ENCODE results near the gene AJAP1. TPM values are rescaled to one million over a fixed set of nuclear protein-coding genes. Genes with fewer than 3 reads are reported as not detected.

AJAP1 gene
- polyA plus RNA-seq, 1 of the 3 experiments (the other 2 are of a cell fraction), result not detected

DNA sequence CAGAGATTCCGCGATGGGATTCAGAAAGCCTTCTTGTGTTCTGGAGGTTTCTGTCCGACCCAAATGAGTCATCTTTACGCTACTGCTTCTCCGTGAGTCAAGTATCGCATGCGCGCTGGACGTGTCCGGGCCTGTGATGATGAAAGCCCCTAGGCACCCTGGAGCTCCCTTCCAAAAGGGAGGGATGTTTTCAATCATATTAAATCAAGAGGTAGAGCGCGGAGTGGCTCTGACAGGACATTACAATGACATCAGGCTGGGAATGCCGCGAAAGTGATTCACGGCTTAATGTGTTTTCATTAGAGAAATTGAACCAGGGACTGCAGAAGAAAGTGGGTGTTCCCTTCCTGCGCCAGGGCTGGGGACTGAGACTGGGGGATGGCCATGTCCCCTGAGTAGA lies 48.5 kb downstream of the AJAP1 start:
- ChIA-PET CTCF (interaction anchor here (2.1 kb wide), 1 partner anchor 47 kb away, joined by 9 read pairs; no protein-coding TSS in a partner anchor), POLR2A (no interaction called here)
- Histone ChIP-seq H3K9me3 (no peaks in the 10 kb centered on the region), H2AFZ (ENCODE audit: low read depth) (no peak overlapping the region), H3K36me3 (replicated peaks in 1 of 2; ENCODE audit: control insufficient read depth in 1 of 2, insufficient read depth in 2 of 2, low read length in 1 of 2) (no peaks in the 10 kb centered on the region), H3K4me2 (no peak overlapping the region), H3K27ac (ENCODE audit: low read depth in 2 of 2, low read length in 1 of 2) (no peak overlapping the region), H3K27me3 (ENCODE audit: insufficient read depth) (no peaks in the 10 kb centered on the region), H4K20me1 (ENCODE audit: insufficient read depth) (no peaks in the 10 kb centered on the region), H3F3A (replicated peaks; ENCODE audit: insufficient read depth) (no peaks in the 10 kb centered on the region), H3K4me1 (ENCODE audit: control insufficient read depth in 1 of 2, insufficient read depth in 2 of 2, low read depth in 1 of 2, low read length in 1 of 2) (peaks cover 0 to 9% of the 10 kb centered on the region in 2 experiments; a peak in 1 of 4 replicates), H3K9ac (no peak overlapping the region), H3K79me2 (ENCODE audit: insufficient read depth) (no peaks in the 10 kb centered on the region), H3K4me3 (ENCODE audit: low read depth in 2 of 2, low read length in 1 of 2) (no peak overlapping the region), H3K9me2 (no peaks in the 10 kb centered on the region)
- WGBS (ENCODE audit: low lambda C conversion rate), result 13% methylated on average over 16 of the region's 16 CpGs
- TF ChIP-seq RXRA (IDR thresholded peaks at IDR 0.05; ENCODE audit: borderline replicate concordance, low read depth), result no peak
- TF ChIP-seq MXI1 (IDR thresholded peaks at IDR 0.05; ENCODE audit: low read depth, low read length), result no peak
- TF ChIP-seq, protein P1, sequence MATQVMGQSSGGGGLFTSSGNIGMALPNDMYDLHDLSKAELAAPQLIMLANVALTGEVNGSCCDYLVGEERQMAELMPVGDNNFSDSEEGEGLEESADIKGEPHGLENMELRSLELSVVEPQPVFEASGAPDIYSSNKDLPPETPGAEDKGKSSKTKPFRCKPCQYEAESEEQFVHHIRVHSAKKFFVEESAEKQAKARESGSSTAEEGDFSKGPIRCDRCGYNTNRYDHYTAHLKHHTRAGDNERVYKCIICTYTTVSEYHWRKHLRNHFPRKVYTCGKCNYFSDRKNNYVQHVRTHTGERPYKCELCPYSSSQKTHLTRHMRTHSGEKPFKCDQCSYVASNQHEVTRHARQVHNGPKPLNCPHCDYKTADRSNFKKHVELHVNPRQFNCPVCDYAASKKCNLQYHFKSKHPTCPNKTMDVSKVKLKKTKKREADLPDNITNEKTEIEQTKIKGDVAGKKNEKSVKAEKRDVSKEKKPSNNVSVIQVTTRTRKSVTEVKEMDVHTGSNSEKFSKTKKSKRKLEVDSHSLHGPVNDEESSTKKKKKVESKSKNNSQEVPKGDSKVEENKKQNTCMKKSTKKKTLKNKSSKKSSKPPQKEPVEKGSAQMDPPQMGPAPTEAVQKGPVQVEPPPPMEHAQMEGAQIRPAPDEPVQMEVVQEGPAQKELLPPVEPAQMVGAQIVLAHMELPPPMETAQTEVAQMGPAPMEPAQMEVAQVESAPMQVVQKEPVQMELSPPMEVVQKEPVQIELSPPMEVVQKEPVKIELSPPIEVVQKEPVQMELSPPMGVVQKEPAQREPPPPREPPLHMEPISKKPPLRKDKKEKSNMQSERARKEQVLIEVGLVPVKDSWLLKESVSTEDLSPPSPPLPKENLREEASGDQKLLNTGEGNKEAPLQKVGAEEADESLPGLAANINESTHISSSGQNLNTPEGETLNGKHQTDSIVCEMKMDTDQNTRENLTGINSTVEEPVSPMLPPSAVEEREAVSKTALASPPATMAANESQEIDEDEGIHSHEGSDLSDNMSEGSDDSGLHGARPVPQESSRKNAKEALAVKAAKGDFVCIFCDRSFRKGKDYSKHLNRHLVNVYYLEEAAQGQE (IDR thresholded peaks at IDR 0.05; ENCODE audit: low read depth, low read length), result no peak
- TF ChIP-seq, protein P2, sequence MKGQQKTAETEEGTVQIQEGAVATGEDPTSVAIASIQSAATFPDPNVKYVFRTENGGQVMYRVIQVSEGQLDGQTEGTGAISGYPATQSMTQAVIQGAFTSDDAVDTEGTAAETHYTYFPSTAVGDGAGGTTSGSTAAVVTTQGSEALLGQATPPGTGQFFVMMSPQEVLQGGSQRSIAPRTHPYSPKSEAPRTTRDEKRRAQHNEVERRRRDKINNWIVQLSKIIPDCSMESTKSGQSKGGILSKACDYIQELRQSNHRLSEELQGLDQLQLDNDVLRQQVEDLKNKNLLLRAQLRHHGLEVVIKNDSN (IDR thresholded peaks at IDR 0.05; ENCODE audit: borderline replicate concordance, low read depth), result no peak
- no peak for TF ChIP-seq CHD2 (IDR thresholded peaks at IDR 0.05; ENCODE audit: low read length, partially characterized antibody)
- no peak for TF ChIP-seq ELF1 (IDR thresholded peaks at IDR 0.05)
- TF ChIP-seq FOXM1 (IDR thresholded peaks at IDR 0.05; ENCODE audit: low read depth), result no peak
- no peak for TF ChIP-seq TCF12 (IDR thresholded peaks at IDR 0.05)
- TF ChIP-seq, protein P3, sequence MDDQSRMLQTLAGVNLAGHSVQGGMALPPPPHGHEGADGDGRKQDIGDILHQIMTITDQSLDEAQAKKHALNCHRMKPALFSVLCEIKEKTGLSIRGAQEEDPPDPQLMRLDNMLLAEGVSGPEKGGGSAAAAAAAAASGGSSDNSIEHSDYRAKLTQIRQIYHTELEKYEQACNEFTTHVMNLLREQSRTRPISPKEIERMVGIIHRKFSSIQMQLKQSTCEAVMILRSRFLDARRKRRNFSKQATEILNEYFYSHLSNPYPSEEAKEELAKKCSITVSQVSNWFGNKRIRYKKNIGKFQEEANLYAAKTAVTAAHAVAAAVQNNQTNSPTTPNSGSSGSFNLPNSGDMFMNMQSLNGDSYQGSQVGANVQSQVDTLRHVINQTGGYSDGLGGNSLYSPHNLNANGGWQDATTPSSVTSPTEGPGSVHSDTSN (IDR thresholded peaks at IDR 0.05), result no peak
- peak; percentile 72 for DNase-seq

DNA sequence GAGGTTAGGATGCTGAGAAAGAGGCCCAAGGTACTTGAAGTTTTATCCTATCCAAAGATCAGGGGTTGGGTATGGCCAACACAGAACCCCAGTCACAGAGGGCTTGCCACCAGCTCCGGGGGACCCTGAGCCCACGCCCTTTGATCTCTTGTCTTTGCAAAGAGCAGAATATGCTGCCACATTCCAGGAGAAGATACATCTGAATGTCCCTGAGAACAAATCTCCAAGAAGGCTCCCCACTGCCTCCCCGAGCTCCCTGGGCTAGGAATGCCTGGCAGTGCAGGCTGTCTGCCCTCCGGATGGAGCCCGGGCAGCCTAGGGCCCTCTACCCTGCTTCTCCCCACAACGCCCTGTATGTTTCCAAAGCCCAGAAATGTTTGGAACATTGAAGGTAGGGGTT lies 49.2 kb downstream of the AJAP1 start:
- H3K27ac ChIP-seq (ENCODE audit: low read depth in 2 of 2, low read length in 1 of 2), result no peak overlapping the region
- H3K9ac ChIP-seq, result no peak overlapping the region
- no peaks in the 10 kb centered on the region for H3F3A ChIP-seq (replicated peaks; ENCODE audit: insufficient read depth)
- no peaks in the 10 kb centered on the region for H3K79me2 ChIP-seq (ENCODE audit: insufficient read depth)
- no peaks in the 10 kb centered on the region for H3K27me3 ChIP-seq (ENCODE audit: insufficient read depth)
- no peak overlapping the region for H2AFZ ChIP-seq (ENCODE audit: low read depth)
- H3K4me2 ChIP-seq, result no peak overlapping the region
- WGBS (ENCODE audit: low lambda C conversion rate), result 59% methylated on average over 6 of the region's 6 CpGs
- H3K36me3 ChIP-seq (replicated peaks in 1 of 2; ENCODE audit: control insufficient read depth in 1 of 2, insufficient read depth in 2 of 2, low read length in 1 of 2), result no peaks in the 10 kb centered on the region
- H3K4me3 ChIP-seq (ENCODE audit: low read depth in 2 of 2, low read length in 1 of 2), result no peak overlapping the region
- CTCF ChIA-PET, result interaction anchor here (2.1 kb wide), 1 partner anchor 47 kb away, joined by 9 read pairs; no protein-coding TSS in a partner anchor
- no peaks in the 10 kb centered on the region for H3K9me2 ChIP-seq
- DNase-seq, result no peak
- POLR2A ChIA-PET, result no interaction called here
- H3K4me1 ChIP-seq (ENCODE audit: control insufficient read depth in 1 of 2, insufficient read depth in 2 of 2, low read depth in 1 of 2, low read length in 1 of 2), result peaks cover 0 to 11% of the 10 kb centered on the region in 2 experiments; a peak in 1 of 4 replicates
- no peaks in the 10 kb centered on the region for H4K20me1 ChIP-seq (ENCODE audit: insufficient read depth)
- TF ChIP-seq EZH2phosphoT487 (IDR thresholded peaks at IDR 0.05; ENCODE audit: borderline replicate concordance, low read depth) (no peak), RFX5 (IDR thresholded peaks at IDR 0.05; ENCODE audit: low read length) (no peak), GABPA (IDR thresholded peaks at IDR 0.05; ENCODE audit: low read depth) (no peak), FOXM1 (IDR thresholded peaks at IDR 0.05; ENCODE audit: low read depth) (no peak)
- H3K9me3 ChIP-seq, result no peaks in the 10 kb centered on the region

Data from SK-N-SH (cell line).